Renal pelvis (tissue), 4 donors: ENCODE measurements around the gene GAB4. TPM values are rescaled to one million over a fixed set of nuclear protein-coding genes. Genes with fewer than 3 reads are reported as not detected.
A peak's percentile ranks its signal among the peaks of the same experiment; 100 is the strongest.
"Not testable (repeated sequence)": the region's sequence is repeated elsewhere in the genome, so short reads cannot be mapped to it uniquely, and the experiment has no call there.

ENCODE experiments used
- DNase-seq: peaks from one replicate; pipeline ENCODE4 v3.0.0-alpha.2; 2013
- polyA plus RNA-seq, 3 donors: library from polyadenylated mRNA; unstranded; fragments of 120-200 nt; gene quantifications; one replicate each; pipeline ENCODE4 v1.2.1, GENCODE V29; 2013; ENCODE audit not compliant: insufficient read length in 3 of 3

The GAB4 gene
- polyA plus RNA-seq, 3 donors: 0.14 TPM; not detected in 2

DNA sequence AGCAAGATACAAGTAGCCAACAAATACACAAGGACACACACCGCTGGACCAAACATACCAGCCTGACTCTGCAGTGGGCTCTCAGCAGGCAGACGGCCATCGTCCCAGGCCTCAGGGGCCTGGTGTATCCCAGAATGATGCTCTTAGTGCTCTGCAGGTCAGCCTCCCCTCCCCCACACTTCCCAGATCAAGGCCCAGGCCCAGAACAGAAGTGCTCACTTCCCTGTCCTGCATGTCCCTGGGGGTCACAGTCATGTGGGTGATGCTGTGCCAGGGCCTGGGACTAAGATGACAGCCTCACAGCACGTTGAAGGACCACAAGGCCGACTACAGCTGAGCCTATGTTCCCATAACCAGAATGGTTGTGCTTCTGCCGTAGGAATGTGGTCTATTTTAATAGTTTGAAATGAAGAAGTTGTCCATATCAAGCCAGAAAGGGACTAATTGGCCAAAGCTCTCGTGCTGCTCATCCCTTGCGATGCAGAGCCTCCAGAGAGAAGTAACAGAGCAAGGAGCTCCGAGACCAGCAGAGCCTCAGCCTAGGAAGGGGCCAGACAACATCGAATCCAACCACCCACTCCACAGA is 48.6 kb downstream of the GAB4 start:
- DNase-seq: no peak

DNA sequence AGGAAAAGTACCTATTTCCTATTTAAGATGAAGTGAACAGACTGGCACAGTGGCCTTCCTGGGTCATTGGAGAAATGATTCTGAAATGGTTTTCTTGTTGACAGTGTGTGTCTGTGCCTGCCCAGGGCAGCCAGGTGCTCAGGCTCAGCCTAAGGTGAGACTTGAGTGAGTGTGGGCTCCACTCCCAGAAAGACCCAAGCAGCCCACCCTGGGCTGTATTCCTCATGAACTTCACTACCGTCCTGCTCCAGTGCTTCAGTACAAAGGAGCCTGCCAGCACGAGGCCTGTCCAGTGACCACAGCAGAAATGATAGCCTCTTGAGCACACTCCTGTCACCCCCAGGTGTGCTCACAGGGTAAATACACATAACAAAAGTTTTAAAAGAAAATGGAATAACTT is 49.5 kb downstream of the GAB4 start:
- DNase-seq: no peak

DNA sequence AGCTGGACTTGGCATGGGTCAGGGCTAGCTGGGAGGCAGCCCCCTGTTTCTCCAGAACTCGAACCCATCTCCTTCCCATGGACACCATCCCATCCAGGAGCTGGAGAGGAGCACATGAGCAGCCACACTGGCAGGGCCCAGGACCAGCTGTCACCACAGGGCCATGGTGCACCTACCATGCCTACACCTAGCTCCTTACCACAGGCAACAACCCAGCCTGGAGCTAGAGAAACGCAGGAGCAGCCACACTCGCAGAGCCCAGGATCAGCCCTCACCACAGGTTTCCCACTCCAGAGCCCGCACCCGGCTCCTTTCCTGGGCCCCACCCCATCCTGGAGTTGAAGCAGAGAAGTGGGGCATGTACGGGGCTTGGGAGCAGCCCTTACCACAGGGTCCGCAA is 50.2 kb downstream of the GAB4 start:
- no peak for DNase-seq

DNA sequence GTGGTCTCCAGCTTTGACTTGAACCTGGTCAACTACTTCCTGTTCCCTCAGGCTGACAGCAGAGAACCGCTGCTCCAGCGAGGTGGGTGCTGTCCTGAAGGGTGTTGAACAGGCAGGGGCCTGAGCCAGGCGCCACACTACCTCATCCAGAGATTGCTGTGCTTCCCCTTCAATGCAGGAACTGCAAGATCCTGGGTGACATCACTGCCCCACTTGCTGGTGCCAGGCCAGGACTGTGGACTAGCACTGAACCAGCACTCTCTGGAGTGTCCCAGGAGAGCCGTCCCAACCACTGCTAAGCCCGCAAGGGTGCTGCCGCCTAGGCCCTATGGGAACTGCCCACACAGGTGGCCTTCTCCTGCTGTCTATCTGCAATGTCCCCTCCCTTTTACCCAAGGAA is 51.7 kb downstream of the GAB4 start:
- no peak for DNase-seq

DNA sequence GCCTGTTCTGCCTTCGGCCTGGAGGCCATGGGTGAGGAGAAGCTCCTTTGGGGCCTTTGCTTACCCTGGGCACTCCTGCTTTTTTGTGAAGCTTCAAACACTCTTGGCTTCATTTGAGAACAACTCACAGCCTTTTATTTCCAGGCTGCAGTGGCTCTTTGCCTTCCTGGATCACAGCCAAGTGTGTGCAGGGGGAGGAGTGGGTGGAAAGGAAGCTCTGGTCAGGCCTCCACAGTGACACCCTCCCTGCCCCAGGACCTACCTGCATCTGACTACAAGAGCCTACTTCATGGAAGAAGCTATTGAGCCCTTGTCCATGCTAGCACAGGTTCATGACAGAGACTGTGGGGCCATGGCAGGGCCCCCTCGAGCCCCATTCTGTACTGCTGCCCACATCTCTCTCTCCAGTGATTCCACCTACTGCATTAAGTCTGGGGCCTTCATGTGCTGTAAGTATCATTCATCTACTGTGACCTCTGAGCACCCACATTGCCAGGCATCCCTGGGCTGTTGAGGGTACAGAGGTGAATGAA is 52.3 kb downstream of the GAB4 start:
- peak; percentile 3 for DNase-seq

DNA sequence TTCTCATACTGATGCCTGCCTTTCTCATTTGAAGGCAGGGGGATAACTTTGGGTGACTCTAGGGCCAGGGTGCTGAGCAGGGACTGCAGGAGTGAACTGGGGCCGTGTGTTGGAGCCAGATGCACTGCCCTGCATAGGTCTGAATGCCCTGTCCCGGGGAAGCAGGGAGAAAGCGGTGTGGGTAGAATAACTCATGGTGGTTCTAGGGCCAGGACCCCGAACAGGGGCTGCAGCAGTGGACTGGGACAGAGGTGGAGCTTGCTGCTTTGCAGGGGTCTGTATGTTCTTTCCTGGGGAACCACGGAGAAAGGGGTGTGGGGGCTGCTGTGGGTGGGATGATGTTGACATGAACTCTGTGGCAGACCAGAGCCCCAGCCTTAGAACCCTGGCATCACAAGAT is 52.9 kb downstream of the GAB4 start:
- DNase-seq: no peak

DNA sequence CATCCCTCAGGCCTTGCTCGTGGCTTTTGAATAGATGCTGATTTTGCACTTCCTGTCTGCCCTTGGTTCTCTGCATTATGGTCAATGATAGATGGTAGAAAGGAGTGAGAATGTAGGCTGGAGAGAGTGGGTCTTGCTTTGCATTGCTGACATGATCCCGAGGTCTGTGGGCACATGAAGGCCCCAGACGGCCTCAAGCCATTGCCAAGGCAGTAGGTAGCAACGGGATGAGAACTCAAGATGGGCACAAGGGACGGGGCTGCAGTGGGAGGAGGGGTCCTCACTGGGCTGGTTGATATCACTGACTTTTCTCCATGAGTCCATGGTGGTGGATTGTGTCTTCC is 54.0 kb downstream of the GAB4 start:
- DNase-seq: no peak

DNA sequence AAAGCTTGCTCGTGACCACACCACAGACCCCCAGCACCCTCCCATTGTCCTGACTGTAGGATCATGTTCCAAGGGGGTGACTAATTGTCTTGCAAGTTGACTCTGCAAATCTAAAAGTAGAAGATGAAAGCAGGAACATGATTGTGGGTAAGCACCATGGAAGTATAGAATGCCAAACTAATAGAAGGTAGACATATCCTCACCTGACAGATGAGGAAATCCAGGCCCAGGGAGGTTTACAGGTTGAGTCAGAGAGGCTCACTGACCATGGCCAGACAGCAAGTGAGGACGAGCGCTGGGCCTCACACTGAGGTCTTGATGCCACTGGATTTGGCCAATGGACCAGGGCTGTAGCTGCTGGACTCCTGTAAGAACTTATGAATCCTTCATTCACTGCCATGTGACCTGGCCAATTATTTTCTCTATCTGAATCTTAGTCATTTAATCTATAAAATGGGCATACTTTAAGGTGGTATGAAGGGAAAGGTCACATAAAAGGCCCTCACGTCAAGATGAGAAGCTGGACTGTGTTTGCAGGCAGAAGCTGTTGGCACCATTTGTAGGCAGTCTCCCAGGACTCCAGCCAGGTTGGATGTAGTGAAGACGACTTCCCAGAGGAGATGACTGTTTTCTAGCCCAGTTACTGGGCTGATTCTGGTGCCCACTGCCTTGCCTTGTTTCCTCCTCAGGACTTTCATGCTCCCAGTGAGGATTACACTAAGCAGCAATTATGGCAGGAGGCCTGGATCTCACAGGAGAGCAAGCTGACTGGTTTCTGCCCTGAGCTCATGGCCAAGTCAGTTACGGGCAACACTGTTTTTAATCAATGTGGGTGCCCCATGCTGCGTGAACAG is 54.6 kb downstream of the GAB4 start:
- DNase-seq: no peak

DNA sequence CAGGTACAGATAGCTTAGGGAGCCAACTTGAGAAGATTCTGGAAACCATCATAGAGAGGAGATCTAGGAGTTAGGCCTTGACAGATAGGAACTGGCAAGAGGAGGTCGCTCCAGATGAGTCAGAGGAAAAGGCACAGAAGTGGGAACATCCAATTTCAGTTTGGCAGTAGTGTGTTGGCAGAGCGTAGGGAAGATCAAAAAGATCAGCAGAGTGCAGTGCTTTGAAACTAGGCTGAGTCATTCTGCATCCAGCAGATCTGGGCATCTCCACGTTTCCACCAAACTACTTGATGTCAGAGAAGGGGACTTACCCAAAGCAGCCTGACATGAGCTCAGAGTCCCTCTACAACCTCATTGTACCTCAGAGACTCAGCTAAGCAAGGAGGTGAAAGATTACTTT is 58.5 kb downstream of the GAB4 start:
- no peak for DNase-seq

DNA sequence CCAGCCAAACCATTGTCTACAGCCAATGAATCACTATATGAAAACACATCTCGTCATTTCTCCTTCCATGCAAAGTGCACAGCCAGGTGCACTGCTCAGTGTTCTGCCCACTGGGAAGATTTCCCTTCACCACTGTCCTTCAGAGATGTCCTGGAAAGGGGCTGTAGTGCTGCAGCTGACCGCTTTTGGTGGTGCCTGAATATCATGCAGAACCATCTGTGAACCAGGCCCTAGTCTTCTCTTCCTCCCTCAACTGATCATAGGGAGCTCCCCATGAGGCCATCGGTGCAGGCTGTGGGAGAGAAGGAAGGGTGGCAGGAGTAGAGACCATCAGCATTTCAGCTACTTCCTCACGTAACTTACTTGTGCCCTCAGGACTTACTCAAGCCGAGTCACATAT is 70.2 kb downstream of the GAB4 start:
- DNase-seq: no peak

DNA sequence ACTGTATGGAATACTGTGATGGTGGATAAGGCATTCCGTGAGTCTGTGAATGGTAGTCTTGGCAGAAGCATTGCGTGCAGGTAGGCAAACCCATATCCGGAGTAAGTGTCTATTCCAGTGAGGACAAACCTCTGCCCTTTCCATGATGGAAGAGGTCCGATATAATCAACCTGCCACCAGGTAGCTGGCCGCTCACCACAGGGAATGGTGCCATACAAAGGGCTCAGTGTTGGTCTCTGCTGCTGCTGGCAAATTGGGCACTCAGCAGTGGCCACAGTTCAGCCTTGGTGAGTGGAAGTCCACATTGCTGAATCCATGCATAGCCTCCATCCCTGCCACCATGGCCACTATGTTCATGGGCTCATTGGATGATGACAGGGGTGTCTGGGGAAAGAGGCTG is 70.8 kb downstream of the GAB4 start:
- not testable (repeated sequence) for DNase-seq

DNA sequence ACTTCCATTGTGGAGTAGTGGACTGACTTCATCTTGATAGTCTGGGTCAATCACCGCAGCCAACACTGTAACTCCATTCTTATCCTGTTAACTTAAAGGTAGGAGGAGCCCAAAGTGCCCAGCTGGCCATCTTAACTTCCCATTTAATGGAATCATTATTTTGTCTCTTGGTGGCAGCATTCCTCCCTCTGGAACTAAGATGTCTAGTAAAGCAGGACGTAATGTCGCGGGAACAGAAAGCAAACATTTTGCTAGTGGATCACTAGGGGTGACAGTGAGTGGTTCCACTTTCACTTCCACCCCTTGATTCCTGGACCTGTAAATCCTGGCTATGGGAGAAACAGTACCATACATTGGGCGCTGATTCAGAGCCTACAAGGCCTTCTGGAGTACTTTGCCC is 71.4 kb downstream of the GAB4 start:
- no peak for DNase-seq

DNA sequence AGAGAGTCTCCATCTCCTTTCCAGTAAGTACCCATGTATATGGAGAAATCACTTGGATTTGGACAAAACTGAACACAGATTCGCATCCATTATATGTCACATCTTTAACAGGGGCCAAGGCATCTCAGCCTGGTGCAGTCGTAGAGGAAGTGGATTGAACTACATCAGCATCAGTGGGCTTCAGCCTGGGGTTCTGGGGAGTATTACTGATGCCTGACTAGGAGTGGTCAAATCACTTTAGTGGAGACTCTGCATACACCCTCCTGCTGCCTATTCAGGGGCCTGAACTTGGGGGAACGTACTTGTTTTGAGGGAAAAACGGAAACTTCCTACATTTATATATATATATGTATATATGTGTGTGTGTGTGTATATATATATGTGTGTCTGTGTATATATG is 72.8 kb downstream of the GAB4 start:
- no peak for DNase-seq

DNA sequence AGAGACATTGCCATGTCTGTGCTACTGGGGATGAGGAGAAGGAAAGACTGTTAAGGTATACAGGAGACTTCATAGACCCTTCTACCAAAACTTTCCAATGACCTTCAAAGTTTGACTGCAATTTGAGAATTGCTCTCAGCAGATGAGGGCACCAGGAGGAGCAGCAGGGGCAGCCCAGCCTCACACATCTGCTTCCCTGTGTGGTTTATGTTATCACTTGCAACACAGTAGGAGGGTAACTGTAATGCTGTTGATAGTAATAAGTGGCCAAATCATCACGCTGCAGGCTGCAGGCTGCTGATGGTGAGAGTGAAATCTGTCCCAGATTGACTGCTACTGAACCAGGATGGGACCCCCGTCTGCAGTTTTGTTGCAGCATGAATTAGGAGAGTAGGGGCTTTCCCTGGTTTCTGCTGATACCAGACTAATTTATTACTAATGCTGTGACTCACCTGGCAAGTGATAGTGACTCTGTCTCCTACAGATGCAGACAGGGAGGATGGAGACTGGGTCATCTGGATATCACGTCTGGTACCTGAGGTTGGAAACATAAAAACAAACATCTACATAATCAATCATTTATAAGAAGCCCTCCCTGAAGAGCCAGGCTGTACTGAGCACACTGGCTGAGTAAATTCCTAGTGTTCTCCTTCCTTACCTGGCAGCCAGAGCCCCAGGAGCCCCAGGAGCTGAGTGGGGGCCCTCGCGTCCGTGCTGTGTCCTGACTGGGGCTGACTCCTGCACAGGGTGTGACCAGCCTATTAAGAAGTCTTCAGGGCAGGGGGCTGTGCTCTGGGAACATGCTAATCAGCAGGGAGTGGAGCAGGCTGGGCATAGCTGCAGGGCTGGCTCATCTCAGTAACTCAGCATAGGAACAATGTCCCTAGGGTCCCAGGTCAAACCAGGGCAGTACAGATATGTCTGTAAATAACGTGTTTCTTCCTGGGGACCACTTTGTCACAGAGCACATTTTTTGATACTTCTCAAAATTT is 74.4 kb downstream of the GAB4 start:
- DNase-seq: no peak

DNA sequence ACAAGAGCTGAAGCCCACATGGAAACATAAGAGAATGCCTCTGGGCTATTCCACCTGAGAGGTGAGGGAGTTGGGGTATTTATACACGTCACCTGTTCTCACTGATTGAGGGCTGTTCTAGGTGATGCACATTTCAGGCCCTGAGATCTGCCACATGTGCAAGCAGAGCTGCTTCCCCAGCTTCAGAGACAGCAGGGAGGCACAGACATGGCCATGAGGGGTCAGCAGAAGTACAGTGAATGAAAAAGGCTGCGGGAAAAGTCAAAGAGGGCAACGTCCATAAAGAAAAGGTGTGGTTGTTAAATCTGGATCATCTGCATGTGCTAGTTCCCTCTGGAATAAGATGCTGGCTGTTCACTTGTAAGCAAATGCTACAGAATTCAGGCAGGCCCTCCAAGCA is 75.4 kb downstream of the GAB4 start:
- DNase-seq: no peak

DNA sequence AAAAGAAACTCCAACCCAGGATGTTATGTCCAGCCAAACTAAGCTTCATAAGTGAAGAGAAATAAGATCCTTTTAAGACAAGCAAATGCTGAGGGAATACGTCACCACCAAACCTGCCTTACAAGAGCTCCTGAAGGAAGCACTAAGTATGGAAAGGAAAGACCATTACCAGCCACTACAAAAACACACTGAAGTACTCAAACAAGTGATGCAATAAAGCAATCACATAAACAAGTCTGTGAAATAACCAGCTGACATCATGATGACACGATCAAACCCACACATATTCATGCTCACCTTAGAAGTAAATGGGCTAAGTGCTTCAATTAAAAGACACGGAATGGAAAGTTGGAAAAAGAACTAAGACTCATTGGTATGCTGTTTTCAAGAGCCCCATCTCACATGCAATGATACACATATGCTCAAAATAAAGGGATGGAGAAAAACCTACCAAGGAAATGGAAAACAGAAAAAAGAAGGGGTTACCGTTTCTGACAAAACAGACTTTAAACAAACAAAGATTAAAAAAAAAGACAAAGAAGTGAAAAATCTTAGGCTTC is 82.5 kb downstream of the GAB4 start:
- DNase-seq: no peak

DNA sequence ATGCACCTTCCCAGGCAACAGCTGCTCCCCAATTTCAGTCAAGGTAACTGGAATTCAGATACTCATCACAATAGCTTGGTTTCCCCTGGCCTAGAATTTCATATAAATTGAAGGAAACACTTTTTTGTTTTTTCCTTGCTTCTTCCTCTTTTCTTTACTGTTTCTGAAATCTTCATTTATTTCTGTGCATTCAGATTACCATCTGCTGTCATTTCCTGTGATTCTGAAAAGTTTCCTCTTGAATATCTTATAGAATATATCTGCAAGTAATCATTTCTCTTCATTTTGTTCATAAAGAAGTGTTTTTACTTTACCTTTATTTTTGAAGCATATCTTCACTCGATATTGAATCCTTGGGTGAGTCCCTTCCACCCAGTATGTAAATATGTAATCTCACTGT is 85.3 kb downstream of the GAB4 start:
- DNase-seq: no peak

DNA sequence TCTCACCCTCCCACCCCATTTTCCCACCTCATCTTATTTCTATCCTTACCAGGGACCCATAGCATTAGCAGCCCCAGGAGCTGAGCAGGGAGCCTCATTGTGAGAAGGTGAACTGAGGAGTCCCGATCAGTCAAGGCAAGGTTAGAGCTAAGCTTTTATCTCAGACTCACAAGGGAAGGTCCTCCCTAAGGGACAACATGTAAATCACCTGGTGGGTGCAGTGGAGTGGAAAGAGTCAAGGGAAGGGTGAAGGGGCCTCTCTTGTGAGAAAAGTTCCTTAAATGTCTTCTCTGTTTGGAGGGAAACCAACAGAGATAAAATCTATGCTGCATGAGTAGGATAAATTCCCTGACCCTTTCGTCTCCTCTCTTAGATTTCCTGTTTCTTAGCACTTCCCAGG is 85.9 kb downstream of the GAB4 start:
- DNase-seq: no peak

DNA sequence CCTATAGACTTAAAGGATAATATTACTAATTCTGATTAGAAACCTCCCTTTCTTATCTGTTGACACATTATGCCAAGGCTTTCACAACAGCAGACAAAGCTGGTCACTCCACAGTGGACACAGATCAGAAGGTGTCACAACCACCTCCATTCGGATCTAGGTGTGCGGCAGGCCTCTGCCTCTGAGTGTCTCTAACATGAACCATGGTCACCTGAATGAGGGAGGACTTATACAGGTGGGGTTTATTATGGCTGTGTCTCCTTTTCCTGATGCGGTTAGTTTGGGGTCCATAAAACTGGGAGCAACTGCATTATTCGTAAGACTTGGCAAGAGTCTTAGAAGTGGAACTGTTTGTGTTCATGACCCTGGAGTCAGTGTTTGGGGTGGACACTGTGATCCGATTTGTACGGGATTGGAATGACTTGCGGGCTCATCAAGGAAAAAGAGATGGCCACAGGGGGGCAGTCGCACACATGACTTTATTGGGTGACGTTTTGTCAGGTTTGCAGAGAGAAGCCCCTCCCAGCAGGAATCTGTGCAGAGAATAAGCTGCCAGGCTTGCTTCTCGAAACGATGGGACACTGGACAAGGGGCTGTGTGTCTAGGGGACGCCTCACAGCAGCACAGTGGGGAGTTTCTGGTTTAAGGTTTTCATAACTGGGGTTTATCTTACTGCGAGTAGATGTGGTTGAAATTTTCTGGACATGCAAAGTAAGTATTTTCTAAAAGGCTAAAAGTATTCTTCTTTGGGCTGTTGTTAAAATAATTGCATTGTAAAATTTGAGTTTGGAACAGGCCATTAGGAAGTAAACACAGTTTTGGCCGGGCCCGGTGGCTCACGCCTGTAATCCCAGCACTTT is 90.6 kb downstream of the GAB4 start:
- DNase-seq: peak; percentile 49

DNA sequence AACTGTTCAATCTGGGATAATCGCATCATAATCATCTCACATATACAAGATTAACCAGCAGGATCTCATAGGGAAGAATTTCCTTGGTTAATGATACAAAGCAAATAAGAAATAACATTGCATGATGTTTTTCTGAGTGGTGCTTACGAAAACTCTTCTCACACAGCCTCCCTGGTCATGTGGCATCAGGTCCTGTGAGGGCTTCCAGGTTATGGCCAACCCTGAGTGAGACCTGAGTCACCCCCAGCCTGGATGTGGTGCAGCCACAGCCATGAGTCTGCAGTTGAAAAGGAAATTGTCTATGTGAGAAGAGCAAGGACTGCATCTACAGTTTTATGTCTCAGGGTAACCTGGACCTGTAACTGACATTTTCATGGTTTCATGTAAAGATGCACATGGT is 92.3 kb downstream of the GAB4 start:
- no peak for DNase-seq

DNA sequence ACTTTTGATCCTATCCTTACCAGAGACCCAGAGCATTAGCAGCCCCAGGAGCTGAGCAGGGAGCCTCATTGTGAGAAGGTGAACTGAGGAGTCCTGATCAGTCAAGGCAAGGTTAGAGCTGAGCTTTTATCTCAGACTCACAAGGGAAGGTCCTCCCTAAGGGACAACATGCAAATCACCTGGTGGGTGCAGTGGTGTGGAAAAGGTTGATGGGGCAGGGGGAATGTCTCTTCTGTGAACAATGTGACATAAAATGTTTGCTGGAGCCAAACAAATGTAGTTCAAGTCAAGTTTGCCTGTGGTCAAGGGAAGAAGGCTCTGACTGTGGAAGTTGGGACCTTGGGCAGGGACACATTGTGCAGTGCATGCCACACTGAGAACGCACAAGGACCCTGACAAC is 93.1 kb downstream of the GAB4 start:
- not testable (repeated sequence) for DNase-seq
